ENCODE measurements around the gene EPN2. TPM values are rescaled to one million over a fixed set of nuclear protein-coding genes. Genes with fewer than 3 reads are reported as not detected.

The EPN2 gene
- total and polyA plus RNA-seq, 7 donors = 11.6 to 36.0 (median 25.3) TPM

GRCh38 chr17:19381361-19381740 lies 144.2 kb downstream of the EPN2 start:
- Histone ChIP-seq H3K4me3 (no peak overlapping the region), H3K9me3 (no peaks in the 10 kb centered on the region), H3K36me3 (ENCODE audit: insufficient read depth in 1 of 2, low read depth in 1 of 2) (peaks cover 0 to 60% of the 10 kb centered on the region in 2 donors), H3K27ac (no peak overlapping the region), H3K27me3 (ENCODE audit: insufficient read depth in 3 of 3, low read length in 2 of 3) (no peaks in the 10 kb centered on the region), H3K4me1 (peaks cover 25% of the 10 kb centered on the region)
- 91 to 93% (median 93%) methylated on average over 7 of the region's 7 CpGs for whole genome bisulfite sequencing, 3 donors
- intact Hi-C loops (cut with DNase I) = no loop called here
- TF ChIP-seq CTCF (IDR thresholded peaks at IDR 0.05) = no peak
- DNase-seq = no peak
- ATAC-seq = no peak

- Histone ChIP-seq H3K36me3 (ENCODE audit: insufficient read depth in 1 of 2, low read depth in 1 of 2) (peaks cover 0 to 60% of the 10 kb centered on the region in 2 donors), H3K27me3 (ENCODE audit: insufficient read depth in 3 of 3, low read length in 2 of 3) (no peaks in the 10 kb centered on the region), H3K9me3 (no peaks in the 10 kb centered on the region), H3K27ac (no peak overlapping the region), H3K4me3 (no peak overlapping the region), H3K4me1 (peaks cover 27% of the 10 kb centered on the region)
- intact Hi-C loops (cut with DNase I) = no loop called here
- TF ChIP-seq CTCF (IDR thresholded peaks at IDR 0.05) = no peak
- WGBS, 3 donors = 90 to 92% (median 91%) methylated on average over 24 to 31 of the region's 31 CpGs
- no peak for ATAC-seq
- no peak for DNase-seq
Measured at GRCh38 chr17:19381741-19382444, 144.7 kb downstream of the EPN2 start.

- DNase-seq (no peak), ATAC-seq (no peak)
- Histone ChIP-seq H3K27me3 (ENCODE audit: insufficient read depth in 3 of 3, low read length in 2 of 3) (no peaks in the 10 kb centered on the region), H3K27ac (no peak overlapping the region), H3K9me3 (no peaks in the 10 kb centered on the region), H3K4me3 (no peak overlapping the region), H3K4me1 (peaks cover 24% of the 10 kb centered on the region), H3K36me3 (ENCODE audit: insufficient read depth in 1 of 2, low read depth in 1 of 2) (peaks cover 0 to 60% of the 10 kb centered on the region in 2 donors)
- intact Hi-C loops (cut with DNase I) = no loop called here
- TF ChIP-seq CTCF (IDR thresholded peaks at IDR 0.05) = no peak
- WGBS, 3 donors = 83 to 89% (median 87%) methylated on average over 12 to 13 of the region's 13 CpGs
Measured at GRCh38 chr17:19382531-19383444, 145.6 kb downstream of the EPN2 start.

GRCh38 chr17:19383681-19384470 lies 146.7 kb downstream of the EPN2 start:
- WGBS, 3 donors = 59 to 76% (median 71%) methylated on average over 6 of the region's 6 CpGs

More at GRCh38 chr17:19383681-19384470, 146.7 kb downstream of the EPN2 start:
- H3K4me1 ChIP-seq = peaks cover 28% of the 10 kb centered on the region
- peaks cover 0 to 60% of the 10 kb centered on the region in 2 donors for H3K36me3 ChIP-seq (ENCODE audit: insufficient read depth in 1 of 2, low read depth in 1 of 2)
- H3K27me3 ChIP-seq (ENCODE audit: insufficient read depth in 3 of 3, low read length in 2 of 3) = no peaks in the 10 kb centered on the region
- intact Hi-C loops (cut with DNase I) = no loop called here
- no peak overlapping the region for H3K4me3 ChIP-seq
- peak overlapping the region; percentile 50 for H3K27ac ChIP-seq
- ATAC-seq (peak in 1 of 4 donors; percentile 19), DNase-seq (peak in 1 of 2 donors; percentile 75)
- TF ChIP-seq CTCF (IDR thresholded peaks at IDR 0.05) = no peak
- no peaks in the 10 kb centered on the region for H3K9me3 ChIP-seq

Measured in psoas muscle (tissue), 8 donors.